Mesendoderm (in vitro differentiated cells): ENCODE data around the gene ABI3.

ENCODE experiments used
- DNase-seq: peaks from one replicate; pipeline ENCODE4 v3.0.0; 2013
- H2AK5ac ChIP-seq: 2 replicates; pipeline ENCODE4 v1.6.1; 2013; ENCODE audit warnings: low read length, inconsistent platforms
- H2BK120ac ChIP-seq: 2 replicates; pipeline ENCODE4 v1.6.1; 2013; ENCODE audit warnings: low read depth, mild to moderate bottlenecking, low read length, moderate library complexity, mixed read lengths
- H2BK15ac ChIP-seq: replicated peaks from 2 replicates; pipeline ENCODE4 v1.6.1; 2013; ENCODE audit warnings: low read depth, mild to moderate bottlenecking, moderate library complexity
- H2BK5ac ChIP-seq: 2 replicates; pipeline ENCODE4 v1.6.1; 2013; ENCODE audit warnings: low read length, inconsistent platforms
- H3K18ac ChIP-seq: 2 replicates; pipeline ENCODE4 v1.6.1; 2013; ENCODE audit warnings: mild to moderate bottlenecking, low read length, mixed read lengths
- H3K23ac ChIP-seq: one replicate; pipeline ENCODE4 v1.6.1; 2013; ENCODE audit warnings: low read length
- H3K27ac ChIP-seq: 2 replicates; pipeline ENCODE4 v1.5.1; 2013; ENCODE audit warnings: low read depth, mild to moderate bottlenecking, inconsistent platforms, low read length, moderate library complexity
- H3K27me3 ChIP-seq: 2 replicates; pipeline ENCODE4 v1.6.1; 2013; ENCODE audit warnings: low read length, control low read depth, mild to moderate bottlenecking, inconsistent platforms; ENCODE audit not compliant: insufficient read depth, poor library complexity
- H3K36me3 ChIP-seq: 2 replicates; pipeline ENCODE4 v1.6.1; 2013; ENCODE audit warnings: low read length, inconsistent platforms; ENCODE audit not compliant: control insufficient read depth, insufficient read depth
- H3K4ac ChIP-seq: one replicate; pipeline ENCODE4 v1.6.1; 2013; ENCODE audit warnings: low read depth, mild to moderate bottlenecking, low read length, moderate library complexity
- H3K4me1 ChIP-seq: 2 replicates; pipeline ENCODE4 v1.6.1; 2013; ENCODE audit warnings: low read depth, low read length, inconsistent platforms; ENCODE audit not compliant: control insufficient read depth
- H3K4me2 ChIP-seq: 2 replicates; pipeline ENCODE4 v1.6.1; 2013; ENCODE audit warnings: low read length
- H3K4me3 ChIP-seq: 2 replicates; pipeline ENCODE4 v1.5.1; 2013; ENCODE audit warnings: mild to moderate bottlenecking, low read length
- H3K56ac ChIP-seq: one replicate; pipeline ENCODE4 v1.6.1; 2013; ENCODE audit warnings: low read length
- H3K79me1 ChIP-seq: 2 replicates; pipeline ENCODE4 v1.6.1; 2013; ENCODE audit warnings: low read length, inconsistent platforms
- H3K79me2 ChIP-seq: 2 replicates; pipeline ENCODE4 v1.6.1; 2013; ENCODE audit warnings: mild to moderate bottlenecking, low read length; ENCODE audit not compliant: control insufficient read depth, insufficient read depth
- H3K9ac ChIP-seq: 2 replicates; pipeline ENCODE4 v1.6.1; 2013; ENCODE audit warnings: low read length, inconsistent platforms
- H4K5ac ChIP-seq: one replicate; pipeline ENCODE4 v1.6.1; 2013; ENCODE audit warnings: low read length
- H4K8ac ChIP-seq: one replicate; pipeline ENCODE4 v1.6.1; 2013; ENCODE audit warnings: low read depth, mild to moderate bottlenecking, control low read depth, low read length, moderate library complexity
- WGBS: extraction: QIAGEN DNeasy Blood & Tissue Kit; methylation state at CpG from one replicate; pipeline ENCODE4 v1.1.7; 2013; ENCODE audit warnings: low lambda C conversion rate, missing lambda C conversion rate; ENCODE audit not compliant: insufficient coverage; ENCODE audit errors: extremely low coverage; 5-methylcytosine and 5-hydroxymethylcytosine counted together

ABI3 gene

DNA sequence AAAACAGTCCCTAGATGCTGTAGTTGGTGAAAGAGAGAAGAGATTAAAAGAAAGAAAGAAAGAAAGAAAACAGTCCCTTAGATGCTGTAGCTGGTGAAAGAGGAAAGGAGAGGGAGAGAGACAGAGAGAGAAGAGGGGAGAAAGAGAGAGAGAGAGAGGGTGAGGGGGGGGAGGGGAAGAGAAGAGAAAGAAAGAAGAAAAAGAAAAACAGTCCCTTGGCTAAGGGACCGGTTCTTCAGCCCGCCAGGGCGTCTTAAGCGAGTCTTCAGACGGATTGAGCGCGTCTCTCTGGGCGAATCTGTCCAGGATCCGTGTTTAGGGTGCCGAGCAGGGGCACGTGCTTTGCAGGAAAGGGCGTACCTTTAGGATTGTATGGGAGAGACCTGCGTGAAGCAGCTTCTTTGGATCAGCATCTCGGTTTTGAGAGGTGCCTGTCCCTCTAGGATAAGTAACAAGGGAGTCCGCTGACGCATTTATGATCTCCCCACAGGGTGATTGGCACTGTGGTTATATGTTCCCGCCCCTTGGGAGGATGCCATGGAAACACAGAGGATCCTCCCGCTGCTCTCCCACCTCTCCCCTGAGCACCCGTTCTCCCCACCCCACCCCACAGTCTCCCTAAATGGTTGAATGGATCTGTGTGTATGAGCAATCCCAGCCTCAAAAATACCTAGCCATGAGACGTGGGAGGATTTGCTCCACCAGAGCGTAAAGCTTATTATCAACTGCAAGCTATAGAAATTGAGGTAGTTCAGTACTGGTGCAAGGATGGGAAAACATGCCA is 16.8 kb upstream of the ABI3 start:
- Histone ChIP-seq H3K4me2 (peak overlapping the region; percentile 97), H4K5ac (no peak overlapping the region), H3K36me3 (no peaks in the 10 kb centered on the region), H2BK120ac (no peak overlapping the region), H3K18ac (no peak overlapping the region), H3K79me1 (no peaks in the 10 kb centered on the region), H3K79me2 (no peaks in the 10 kb centered on the region), H3K9ac (peak overlapping the region; percentile 72), H3K56ac (peak overlapping the region; percentile 92), H4K8ac (no peak overlapping the region), H3K4me3 (peak overlapping the region; percentile 61), H3K4me1 (no peaks in the 10 kb centered on the region), H3K4ac (no peak overlapping the region), H2BK5ac (no peak overlapping the region), H3K27me3 (no peaks in the 10 kb centered on the region), H3K23ac (no peak overlapping the region), H2BK15ac (no peak overlapping the region), H3K27ac (no peak overlapping the region), H2AK5ac (no peak overlapping the region)
- peak; percentile 76 for DNase-seq
- no CpG with 5 or more reads among the region's 21 CpGs for WGBS

DNA sequence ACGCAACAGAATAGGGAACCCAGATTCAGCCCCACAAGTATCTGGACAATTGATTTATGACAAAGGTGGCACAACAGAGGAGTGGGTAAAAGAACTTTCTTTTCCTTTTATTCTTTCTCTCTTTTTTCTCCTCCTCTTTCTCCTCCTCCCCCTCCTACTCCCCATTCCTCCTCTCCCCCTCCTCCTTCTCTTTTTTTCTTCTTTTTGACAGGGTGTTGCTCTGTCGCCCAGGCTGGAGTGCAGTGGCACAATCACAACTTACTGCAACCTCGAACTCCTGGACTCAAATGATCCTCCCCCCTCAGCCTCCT is 16.3 kb upstream of the ABI3 start:
- no CpG with 5 or more reads among the region's 3 CpGs for WGBS
- DNase-seq: no peak
- Histone ChIP-seq H3K4me2 (no peak overlapping the region), H3K27ac (no peak overlapping the region), H3K4ac (no peak overlapping the region), H3K18ac (no peak overlapping the region), H3K79me2 (no peaks in the 10 kb centered on the region), H3K36me3 (no peaks in the 10 kb centered on the region), H2BK120ac (no peak overlapping the region), H3K9ac (no peak overlapping the region), H3K79me1 (no peaks in the 10 kb centered on the region), H2AK5ac (no peak overlapping the region), H4K8ac (no peak overlapping the region), H3K23ac (no peak overlapping the region), H3K56ac (no peak overlapping the region), H3K4me1 (no peaks in the 10 kb centered on the region), H2BK5ac (no peak overlapping the region), H3K27me3 (no peaks in the 10 kb centered on the region), H3K4me3 (no peak overlapping the region), H2BK15ac (no peak overlapping the region), H4K5ac (no peak overlapping the region)

DNA sequence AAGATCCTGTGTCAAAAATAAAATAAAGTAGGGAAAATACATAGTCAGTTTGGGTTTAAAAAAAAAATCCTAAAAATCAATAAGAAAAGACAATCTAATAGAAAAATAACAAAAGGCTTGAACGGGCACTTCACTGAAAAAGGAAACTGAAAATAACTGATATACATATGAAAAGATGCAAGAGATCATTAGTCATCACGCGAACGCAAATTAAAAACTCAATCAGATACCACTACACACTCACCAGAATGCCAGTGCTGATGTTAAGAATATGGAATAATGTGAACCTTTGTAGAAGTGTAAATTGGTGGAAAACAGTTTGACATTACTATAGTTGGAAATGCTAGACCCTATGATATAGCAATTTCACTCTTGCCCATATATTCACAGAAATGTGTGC is 14.8 kb upstream of the ABI3 start:
- no peak overlapping the region for H3K56ac ChIP-seq
- no peak overlapping the region for H3K4ac ChIP-seq
- no peaks in the 10 kb centered on the region for H3K79me1 ChIP-seq
- no peak overlapping the region for H4K5ac ChIP-seq
- H2BK120ac ChIP-seq: no peak overlapping the region
- no peak overlapping the region for H4K8ac ChIP-seq
- no peak overlapping the region for H2BK5ac ChIP-seq
- H3K23ac ChIP-seq: no peak overlapping the region
- no peaks in the 10 kb centered on the region for H3K4me1 ChIP-seq
- H3K27ac ChIP-seq: no peak overlapping the region
- H3K4me3 ChIP-seq: no peak overlapping the region
- no peaks in the 10 kb centered on the region for H3K79me2 ChIP-seq
- no peak overlapping the region for H2BK15ac ChIP-seq
- H3K36me3 ChIP-seq: no peaks in the 10 kb centered on the region
- no CpG with 5 or more reads among the region's 4 CpGs for WGBS
- H2AK5ac ChIP-seq: no peak overlapping the region
- DNase-seq: no peak
- H3K18ac ChIP-seq: no peak overlapping the region
- no peaks in the 10 kb centered on the region for H3K27me3 ChIP-seq
- H3K9ac ChIP-seq: no peak overlapping the region
- no peak overlapping the region for H3K4me2 ChIP-seq

DNA sequence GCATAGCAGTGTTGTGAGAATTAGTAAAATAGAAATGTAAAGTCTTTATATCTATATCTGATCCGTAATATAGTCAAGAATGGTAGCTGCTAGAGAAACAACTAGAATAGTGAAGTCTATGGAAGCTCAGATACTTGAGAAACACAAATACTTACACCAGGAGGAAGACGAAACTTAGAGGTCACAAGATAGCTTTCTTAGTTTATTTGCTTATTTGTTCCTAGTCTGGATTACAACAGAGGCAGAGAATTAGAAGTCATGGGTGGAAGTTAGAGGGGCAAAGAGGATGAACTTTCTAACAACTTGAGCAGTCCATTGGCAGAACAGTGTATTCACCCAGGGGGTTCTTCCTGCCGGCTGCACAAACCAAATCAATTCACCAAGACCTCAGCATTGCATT is 14.0 kb upstream of the ABI3 start:
- Histone ChIP-seq H2BK5ac (no peak overlapping the region), H3K4me2 (no peak overlapping the region), H2BK120ac (no peak overlapping the region), H3K36me3 (no peaks in the 10 kb centered on the region), H4K5ac (no peak overlapping the region), H3K56ac (no peak overlapping the region), H3K9ac (no peak overlapping the region), H3K23ac (no peak overlapping the region), H2BK15ac (no peak overlapping the region), H4K8ac (no peak overlapping the region), H3K27me3 (no peaks in the 10 kb centered on the region), H2AK5ac (no peak overlapping the region), H3K79me2 (no peaks in the 10 kb centered on the region), H3K79me1 (no peaks in the 10 kb centered on the region), H3K18ac (no peak overlapping the region), H3K4ac (no peak overlapping the region), H3K4me1 (no peaks in the 10 kb centered on the region), H3K27ac (no peak overlapping the region), H3K4me3 (no peak overlapping the region)
- WGBS: no CpG with 5 or more reads among the region's 3 CpGs
- no peak for DNase-seq

DNA sequence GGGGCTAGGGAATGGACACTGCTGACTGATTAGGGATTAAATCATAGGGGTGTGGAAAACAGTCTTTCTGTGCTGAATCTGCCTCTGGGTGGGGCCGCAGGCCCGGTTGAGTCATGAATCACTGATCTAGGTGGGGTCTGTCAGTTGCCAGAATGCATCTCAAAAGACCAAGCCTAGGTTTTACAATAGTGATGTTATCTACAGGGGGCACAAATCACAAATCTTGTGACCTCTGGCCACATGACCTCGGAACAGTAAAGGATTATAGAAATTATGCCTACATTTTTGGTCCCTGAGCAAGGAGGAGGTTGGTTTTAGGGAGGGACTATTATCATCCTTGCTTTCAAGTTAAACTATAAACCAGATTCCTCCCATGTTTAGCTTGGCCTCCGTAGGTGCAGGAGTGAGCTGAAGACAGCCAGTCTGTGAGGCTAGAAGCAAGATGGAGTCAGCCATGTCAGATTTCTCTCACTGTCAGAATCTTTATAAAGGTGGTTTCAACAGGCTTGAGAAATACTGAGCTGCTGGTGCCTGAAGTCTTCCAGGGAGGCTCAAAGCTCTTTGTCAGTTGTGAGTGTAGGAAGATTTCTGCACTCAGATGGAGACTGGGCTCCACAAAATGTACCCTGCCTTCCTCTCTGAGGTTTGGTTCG is 13.0 kb upstream of the ABI3 start:
- DNase-seq: no peak
- no peak overlapping the region for H3K23ac ChIP-seq
- H2BK120ac ChIP-seq: no peak overlapping the region
- no peak overlapping the region for H3K9ac ChIP-seq
- no peak overlapping the region for H4K8ac ChIP-seq
- no peaks in the 10 kb centered on the region for H3K36me3 ChIP-seq
- H3K4me3 ChIP-seq: no peak overlapping the region
- no peak overlapping the region for H3K4ac ChIP-seq
- H3K56ac ChIP-seq: no peak overlapping the region
- H3K27me3 ChIP-seq: no peaks in the 10 kb centered on the region
- H4K5ac ChIP-seq: no peak overlapping the region
- H3K27ac ChIP-seq: no peak overlapping the region
- H3K79me1 ChIP-seq: no peaks in the 10 kb centered on the region
- no peaks in the 10 kb centered on the region for H3K79me2 ChIP-seq
- H3K4me2 ChIP-seq: no peak overlapping the region
- H2BK15ac ChIP-seq: no peak overlapping the region
- no peaks in the 10 kb centered on the region for H3K4me1 ChIP-seq
- no CpG with 5 or more reads among the region's 5 CpGs for WGBS
- no peak overlapping the region for H2AK5ac ChIP-seq
- H2BK5ac ChIP-seq: no peak overlapping the region
- H3K18ac ChIP-seq: no peak overlapping the region

DNA sequence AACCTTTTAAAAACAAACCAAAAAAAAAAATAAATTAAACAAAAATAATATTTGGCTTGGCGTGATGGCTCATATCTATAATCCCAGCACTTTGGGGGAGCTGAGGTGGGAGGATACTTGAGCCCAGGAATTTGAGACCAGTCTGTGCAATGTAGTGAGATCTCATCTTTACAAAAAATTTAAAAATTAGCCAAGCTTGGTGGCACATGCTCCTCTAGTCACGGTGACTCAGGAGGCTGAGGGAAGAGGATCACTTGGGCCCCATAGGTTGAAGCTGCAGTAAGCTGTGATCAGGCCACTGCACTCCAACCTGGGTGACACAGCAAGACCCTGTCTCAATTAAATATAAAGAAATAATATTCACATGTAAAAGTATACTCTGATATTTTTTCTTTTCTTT is 12.3 kb upstream of the ABI3 start:
- Histone ChIP-seq H3K27ac (no peak overlapping the region), H3K4me3 (no peak overlapping the region), H3K36me3 (no peaks in the 10 kb centered on the region), H3K27me3 (no peaks in the 10 kb centered on the region), H2BK120ac (no peak overlapping the region), H2BK5ac (no peak overlapping the region), H3K56ac (no peak overlapping the region), H3K23ac (no peak overlapping the region), H3K4me2 (no peak overlapping the region), H3K9ac (no peak overlapping the region), H3K4ac (no peak overlapping the region), H2AK5ac (no peak overlapping the region), H3K79me1 (no peaks in the 10 kb centered on the region), H3K79me2 (no peaks in the 10 kb centered on the region), H3K4me1 (no peaks in the 10 kb centered on the region), H2BK15ac (no peak overlapping the region), H3K18ac (no peak overlapping the region), H4K5ac (no peak overlapping the region), H4K8ac (no peak overlapping the region)
- no CpG with 5 or more reads among the region's 2 CpGs for WGBS
- no peak for DNase-seq
